ENCODE results near the gene PCDHGC5.

The PCDHGC5 gene

DNA sequence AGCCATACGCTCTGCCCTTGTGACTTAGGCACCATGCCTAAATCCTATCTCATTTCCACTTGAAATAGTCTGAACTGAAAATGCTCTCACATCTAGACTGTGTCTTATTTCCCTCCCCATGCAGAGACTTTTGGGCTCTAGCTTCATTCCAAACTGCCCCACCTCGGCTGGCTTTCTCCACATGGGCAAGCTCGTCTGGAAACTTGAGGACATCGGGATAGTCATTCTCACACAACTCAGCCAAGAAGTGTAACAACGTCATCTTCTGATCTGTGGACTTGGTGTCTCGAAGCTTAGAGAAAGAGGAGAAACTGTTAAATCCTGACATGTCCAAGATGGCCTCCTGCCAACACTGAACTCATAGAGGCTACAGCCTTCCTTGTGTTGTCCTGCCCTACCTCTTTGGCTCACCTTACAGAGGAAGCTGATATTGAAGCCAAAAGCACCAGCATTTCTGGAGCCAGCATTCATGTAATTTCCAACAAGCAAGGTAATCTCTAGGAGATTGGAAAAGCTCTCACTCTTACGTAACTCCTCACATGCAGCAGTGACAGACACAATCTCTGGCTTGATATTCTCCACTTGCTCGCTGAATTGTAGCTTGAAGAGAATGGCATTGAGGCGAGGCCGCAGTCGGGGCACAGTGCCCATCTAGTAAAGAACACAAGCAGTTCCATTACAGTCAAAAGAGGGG lies 39.6 kb downstream of the PCDHGC5 start:
- in situ Hi-C loops (cut with MboI; ENCODE audit: low sequenced_read_pairs): no loop called here

DNA sequence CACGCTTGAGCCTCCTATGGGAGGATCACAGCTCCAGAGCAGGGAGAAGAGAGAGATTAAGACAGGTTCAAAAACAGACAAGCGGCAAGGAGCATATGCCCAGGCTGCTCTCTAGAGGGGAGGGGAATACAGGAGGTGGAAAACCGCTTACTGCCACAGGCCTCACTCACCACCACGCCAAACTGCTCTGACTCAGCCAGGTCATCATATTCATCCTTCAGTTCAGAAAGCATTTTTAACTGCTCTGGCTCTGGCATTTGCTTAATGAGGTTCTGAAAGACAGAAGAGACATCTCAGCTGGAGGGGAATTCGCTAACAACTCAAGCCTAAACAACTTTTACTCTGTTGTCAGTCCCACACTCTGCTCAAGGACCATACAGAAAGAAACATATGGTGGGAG lies 40.1 kb downstream of the PCDHGC5 start:
- in situ Hi-C loops (cut with MboI; ENCODE audit: low sequenced_read_pairs): no loop called here

DNA sequence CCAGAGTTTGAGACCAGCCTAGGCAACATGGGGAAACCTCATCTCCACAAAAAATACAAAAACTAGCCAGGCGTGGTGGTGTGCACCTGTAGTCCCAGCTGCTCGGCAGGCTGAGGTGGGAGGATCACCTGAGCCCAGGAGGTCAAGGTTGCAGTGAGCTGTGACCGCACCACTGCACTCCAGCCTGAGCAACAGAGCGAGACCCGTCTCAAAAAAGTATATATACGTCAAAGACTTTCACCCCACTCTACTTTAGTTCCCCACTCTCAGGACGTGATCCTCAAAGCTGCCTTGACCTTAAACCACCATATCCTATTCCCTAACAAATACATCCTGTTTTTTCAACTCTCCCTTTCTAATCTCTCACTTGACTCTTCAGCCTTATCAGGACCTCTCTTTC lies 41.0 kb downstream of the PCDHGC5 start:
- in situ Hi-C loops (cut with MboI; ENCODE audit: low sequenced_read_pairs): no loop called here

DNA sequence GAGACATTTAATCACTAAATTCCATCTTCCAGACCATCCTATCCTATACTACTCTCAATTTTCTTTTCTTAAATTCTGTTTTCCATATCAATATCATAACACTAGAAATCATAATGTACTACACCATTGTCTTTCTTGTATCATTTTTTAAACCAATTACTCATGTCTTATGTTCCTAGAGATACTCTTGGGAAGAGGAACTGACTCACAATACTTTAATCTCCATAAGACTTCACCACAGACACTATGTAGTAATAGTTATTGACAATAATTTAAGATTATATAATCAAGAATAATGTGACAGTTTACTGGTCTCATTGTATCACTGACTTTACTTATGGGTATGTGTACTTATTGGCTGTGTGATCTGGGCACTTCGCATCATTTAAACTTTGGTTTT lies 43.8 kb downstream of the PCDHGC5 start:
- in situ Hi-C loops (cut with MboI; ENCODE audit: low sequenced_read_pairs): no loop called here

DNA sequence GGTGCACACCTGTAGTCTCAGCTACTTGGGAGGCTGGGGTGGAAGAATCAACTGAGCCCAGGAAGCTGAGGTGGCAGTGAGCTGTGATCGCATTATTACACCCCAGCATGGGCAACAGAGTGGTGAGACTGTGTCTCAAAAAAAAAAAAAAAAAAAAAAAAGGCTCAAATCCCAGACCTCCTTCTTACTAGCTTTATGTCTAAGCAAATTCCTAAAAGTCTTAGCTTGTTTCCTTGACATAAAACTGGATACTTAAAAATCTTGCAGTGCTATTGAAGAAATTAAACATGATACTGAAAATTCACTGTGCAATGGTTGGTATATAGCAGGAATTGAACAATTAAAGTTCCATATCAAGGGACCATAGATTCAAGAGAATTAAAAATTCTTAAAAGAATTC lies 45.0 kb downstream of the PCDHGC5 start:
- in situ Hi-C loops (cut with MboI; ENCODE audit: low sequenced_read_pairs): no loop called here

DNA sequence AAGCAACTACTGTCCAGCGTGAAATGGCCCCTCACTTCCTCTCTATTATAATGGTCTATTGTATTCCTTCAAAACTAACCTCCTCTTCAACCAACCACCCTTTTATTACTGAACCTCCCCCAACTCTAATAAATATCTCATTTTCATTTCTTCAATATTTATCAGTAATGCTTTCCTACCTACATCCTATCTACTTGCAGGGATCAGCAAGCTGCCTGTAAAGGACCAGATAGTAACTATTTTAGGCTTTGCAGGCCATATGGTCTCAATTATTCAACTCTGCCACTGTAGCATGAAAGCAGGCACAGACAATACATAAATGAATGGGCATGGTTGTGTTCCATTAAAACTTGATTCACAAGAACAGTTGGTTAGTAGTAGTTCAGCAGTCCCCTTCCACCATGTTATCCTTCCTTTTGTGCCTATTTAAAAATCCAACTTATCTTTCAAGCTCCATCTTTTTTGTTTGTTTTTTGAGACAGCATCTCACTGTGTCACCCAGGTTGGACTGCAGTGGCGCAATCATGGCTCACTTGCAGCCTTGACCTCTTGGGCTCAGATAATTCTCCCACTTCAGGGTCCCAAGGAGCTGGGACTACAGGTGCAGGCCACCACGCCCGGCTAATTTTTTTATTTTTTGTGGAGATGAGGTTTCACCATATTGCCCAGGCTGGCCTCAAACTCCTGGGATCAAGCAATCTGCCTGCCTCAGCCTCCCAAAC lies 45.8 kb downstream of the PCDHGC5 start:
- in situ Hi-C loops (cut with MboI; ENCODE audit: low sequenced_read_pairs): no loop called here
